ENCODE measurements around the gene APLF.
"Not testable (repeated sequence)": the region's sequence is repeated elsewhere in the genome, so short reads cannot be mapped to it uniquely, and the experiment has no call there.

DNA sequence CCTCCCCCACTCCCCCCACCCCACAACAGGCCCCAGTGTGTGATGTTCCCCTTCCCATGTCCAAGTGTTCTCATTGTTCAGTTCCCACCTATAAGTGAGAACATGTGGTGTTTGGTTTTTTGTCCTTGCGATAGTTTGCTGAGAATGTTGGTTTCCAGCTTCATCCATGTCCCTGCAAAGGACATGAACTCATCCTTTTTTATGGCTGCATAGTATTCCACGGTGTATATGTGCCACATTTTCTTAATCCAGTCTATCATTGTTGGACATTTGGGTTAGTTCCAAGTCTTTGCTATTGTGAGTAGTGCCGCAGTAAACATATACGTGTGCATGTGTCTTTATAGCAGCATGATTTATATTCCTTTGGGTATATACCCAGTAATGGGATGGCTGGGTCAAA, 103.0 kb downstream of the APLF start:
- TF ChIP-seq POLR2A (IDR thresholded peaks at IDR 0.05; ENCODE audit: low read length); MAZ (IDR thresholded peaks at IDR 0.05; ENCODE audit: borderline replicate concordance, low read depth, low read length); RAD21 (conservative IDR thresholded peaks at IDR 0.05 in 1 of 2, IDR thresholded peaks at IDR 0.05 in 1 of 2); HMGXB4 (CRISPR knock-in tag; IDR thresholded peaks at IDR 0.05; ENCODE audit: borderline replicate concordance); TP53 (CRISPR knock-in tag; IDR thresholded peaks at IDR 0.05); EP300 (IDR thresholded peaks at IDR 0.05); SREBF2 (IDR thresholded peaks at IDR 0.05): not testable (repeated sequence)
- TF ChIP-seq, protein P1, sequence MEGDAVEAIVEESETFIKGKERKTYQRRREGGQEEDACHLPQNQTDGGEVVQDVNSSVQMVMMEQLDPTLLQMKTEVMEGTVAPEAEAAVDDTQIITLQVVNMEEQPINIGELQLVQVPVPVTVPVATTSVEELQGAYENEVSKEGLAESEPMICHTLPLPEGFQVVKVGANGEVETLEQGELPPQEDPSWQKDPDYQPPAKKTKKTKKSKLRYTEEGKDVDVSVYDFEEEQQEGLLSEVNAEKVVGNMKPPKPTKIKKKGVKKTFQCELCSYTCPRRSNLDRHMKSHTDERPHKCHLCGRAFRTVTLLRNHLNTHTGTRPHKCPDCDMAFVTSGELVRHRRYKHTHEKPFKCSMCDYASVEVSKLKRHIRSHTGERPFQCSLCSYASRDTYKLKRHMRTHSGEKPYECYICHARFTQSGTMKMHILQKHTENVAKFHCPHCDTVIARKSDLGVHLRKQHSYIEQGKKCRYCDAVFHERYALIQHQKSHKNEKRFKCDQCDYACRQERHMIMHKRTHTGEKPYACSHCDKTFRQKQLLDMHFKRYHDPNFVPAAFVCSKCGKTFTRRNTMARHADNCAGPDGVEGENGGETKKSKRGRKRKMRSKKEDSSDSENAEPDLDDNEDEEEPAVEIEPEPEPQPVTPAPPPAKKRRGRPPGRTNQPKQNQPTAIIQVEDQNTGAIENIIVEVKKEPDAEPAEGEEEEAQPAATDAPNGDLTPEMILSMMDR (IDR thresholded peaks at IDR 0.05): not testable (repeated sequence)
- TF ChIP-seq, protein P2, sequence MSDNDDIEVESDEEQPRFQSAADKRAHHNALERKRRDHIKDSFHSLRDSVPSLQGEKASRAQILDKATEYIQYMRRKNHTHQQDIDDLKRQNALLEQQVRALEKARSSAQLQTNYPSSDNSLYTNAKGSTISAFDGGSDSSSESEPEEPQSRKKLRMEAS (IDR thresholded peaks at IDR 0.05): not testable (repeated sequence)

Measured in A549 (cell line).